GM21529 (cell line): Measurements from ENCODE around the gene ZNF181.

Source experiments
- ATAC-seq: cut with Tn5 transposase; IDR thresholded peaks from one replicate; pipeline ENCODE4 v1.9.1; 2021; ENCODE audit not compliant: unreplicated experiment

ZNF181 gene

DNA sequence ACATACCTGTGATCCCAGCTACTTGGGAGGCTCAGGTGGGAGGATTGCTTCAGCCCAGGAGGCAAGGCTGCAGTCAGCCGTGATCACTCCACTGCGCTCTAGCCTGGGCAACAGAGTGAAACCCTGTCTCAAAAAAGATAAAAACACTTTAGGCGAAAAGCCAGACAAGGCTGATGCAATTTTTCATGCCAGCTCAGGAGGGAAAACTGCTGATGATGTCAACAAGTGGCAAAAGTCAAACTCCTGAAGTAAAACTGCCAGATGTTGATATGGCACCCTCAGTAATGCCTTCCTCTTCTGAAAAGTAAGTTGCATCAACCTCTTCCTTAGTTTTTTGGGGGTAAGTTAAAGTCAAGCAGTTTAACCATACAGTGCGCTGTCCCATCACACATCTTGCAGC, 23.4 kb downstream of the ZNF181 start:
- no peak for ATAC-seq

- no peak for ATAC-seq
Measured at GRCh38 chr19:34759218-34759917, 25.3 kb downstream of the ZNF181 start.

DNA sequence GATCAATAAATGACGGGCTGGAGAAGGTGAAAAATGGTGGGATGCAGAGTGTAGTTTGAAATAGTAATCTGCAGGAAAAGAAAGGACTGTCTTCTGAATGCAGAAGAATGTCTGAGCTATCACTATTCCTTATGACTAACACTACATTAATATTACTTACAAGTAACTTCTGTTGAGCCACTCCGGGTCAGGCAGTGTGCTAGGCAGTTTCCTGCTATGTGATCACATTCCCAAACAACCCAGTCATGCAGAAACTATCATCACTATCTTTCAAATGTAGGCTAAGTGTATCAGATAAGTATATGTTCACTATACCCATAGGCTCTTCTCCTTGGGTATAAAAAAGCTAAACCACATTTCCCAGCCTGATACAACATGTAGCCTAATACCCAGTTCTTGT, 32.3 kb downstream of the ZNF181 start:
- no peak for ATAC-seq

- no peak for ATAC-seq
Measured at GRCh38 chr19:34767951-34768350, 33.9 kb downstream of the ZNF181 start.

DNA sequence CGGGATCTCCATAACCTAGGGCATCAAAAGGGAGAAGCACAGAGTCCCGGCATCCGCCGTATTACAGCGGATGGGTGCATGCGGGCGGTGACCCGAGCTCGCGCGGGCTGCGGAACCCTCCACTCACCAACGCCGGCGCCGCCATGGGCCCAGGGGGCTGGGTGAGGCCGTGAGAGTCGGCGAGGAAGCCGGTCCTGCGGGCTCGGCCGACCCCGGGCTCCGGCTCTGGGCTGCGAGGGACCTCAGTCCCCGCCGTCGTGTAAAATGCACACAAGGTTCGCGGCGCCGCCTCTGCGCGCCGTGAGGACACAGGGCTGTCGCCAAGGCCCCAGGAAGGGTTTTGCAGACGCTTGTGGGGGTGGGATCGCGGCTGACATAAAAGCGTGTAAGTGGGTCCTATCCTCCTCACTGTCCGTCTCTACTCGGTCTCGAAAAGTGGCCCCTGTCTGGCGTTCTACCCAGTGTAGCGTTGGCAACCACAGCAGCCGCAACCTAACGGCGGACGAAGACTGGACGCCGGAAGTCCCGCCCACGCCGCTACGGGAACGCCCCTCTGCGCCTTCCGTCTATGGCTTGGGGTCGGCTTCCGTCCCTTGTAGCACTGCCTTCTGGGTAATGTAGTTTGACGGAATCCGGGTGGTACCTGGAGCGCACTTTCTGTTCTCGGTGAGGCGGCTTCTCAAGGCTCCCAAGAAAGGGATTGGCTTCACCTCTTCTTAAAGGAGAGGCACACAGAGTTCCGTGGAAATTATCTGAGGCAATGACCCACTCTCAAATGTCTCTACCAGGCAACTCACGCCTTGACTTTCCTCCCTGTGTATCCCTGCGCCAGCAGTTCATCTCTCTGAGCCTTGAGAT, 38.9 kb downstream of the ZNF181 start, which contains the start of gene ZNF599:
TSS of gene ZNF599 (minus strand) at position 519 of the 858 bp plus-strand sequence. CDS start at position 145, 374 bp downstream.
- ATAC-seq, result peak; percentile 95

DNA sequence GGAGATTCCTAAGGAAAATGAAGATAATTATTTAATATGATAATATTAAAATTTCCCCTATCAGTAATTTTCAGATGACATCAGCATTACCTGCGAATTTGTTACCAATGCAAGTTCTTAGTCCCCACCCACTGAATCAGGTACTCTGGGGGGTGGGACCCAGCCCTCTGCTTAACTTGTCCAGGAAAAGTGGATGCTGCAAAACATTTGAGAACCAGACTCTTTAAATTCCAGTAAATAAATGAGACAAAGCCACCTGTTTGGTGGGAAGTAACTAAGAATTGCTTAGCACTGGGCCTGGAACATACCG, 39.5 kb downstream of the ZNF181 start:
- ATAC-seq, result no peak

- no peak for ATAC-seq
Measured at GRCh38 chr19:34774857-34775256, 40.8 kb downstream of the ZNF181 start.

DNA sequence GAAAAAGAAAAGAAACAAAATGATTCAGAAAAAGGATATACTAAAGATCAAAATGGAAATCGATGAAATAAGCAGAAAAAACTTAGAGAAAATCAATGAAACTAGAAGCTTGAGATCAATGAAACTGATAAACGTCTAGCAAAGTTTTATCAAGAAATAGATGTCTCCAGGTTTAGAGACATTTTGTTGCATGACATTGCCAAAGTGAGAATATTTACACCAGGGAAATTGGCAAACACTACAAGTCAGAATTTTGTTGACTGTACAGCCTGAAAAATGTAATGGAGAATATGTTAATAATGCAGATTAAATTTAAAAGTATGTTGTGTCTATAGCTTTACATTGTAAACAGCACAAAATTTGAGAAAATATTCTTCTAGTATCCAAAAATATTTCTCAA, 44.3 kb downstream of the ZNF181 start:
- ATAC-seq, result no peak

GRCh38 chr19:34779652-34780051, 45.6 kb downstream of the ZNF181 start:
- ATAC-seq, result no peak

GRCh38 chr19:34786236-34786635, 52.2 kb downstream of the ZNF181 start:
- ATAC-seq, result no peak

DNA sequence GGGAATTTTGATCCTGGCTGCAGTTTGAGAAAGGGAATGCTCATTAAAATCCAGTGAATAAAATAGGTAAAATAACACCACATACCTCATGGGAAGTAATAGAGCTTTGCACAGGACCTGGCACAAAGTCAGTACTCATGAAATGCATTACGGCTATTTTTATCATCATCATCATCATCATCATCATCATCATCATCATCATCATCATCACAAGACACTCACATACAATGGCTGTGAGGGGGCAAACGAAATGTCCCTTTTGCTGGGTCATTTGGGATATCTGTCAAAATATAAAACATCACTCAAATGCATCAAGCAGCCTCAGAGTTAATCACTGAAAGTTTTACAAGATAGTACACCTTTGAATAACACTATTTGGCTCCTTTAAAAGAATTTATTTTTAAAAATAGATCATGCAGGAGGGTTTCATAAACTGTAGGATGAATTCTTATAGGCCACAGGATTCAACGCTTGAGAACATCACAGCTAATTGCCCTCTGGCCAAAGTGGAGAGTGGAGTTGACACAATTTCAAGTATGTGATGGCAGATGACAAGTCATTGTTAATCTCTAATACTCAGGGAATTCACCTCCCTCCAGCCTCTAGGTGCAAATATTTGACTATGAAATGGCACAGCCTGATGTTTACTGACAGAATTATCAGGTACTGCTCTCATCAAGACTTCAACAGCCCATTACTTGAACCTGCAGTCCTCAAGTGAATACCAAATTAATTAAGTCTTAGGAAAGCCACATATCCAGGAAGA, 53.2 kb downstream of the ZNF181 start:
- ATAC-seq, result no peak

GRCh38 chr19:34788074-34788473, 54.0 kb downstream of the ZNF181 start:
- no peak for ATAC-seq

DNA sequence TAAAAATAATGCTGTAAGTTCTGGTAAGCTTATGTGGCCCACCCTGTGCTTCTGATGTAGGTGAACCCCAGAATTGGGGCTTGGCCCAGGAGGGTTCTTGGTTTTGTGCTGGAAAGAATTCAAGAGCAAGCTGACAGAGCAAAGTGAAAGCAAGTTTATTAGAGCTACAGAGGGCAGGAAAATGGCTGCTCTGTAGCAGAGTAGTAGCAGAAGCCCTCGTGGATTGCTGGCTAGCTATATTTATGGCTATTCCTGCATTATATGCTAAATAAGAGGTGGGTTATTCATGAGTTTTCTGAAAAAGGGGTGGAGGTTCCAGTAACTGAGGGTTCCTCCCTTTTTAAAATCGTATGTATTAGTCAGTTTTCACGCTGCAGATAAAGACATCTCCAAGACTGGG, 59.5 kb downstream of the ZNF181 start:
- ATAC-seq, result no peak

- no peak for ATAC-seq
Measured at GRCh38 chr19:34794066-34794960, 60.3 kb downstream of the ZNF181 start.
